ENCODE measurements around the gene GTF2H1. TPM values are rescaled to one million over a fixed set of nuclear protein-coding genes. Genes with fewer than 3 reads are reported as not detected.

Gene GTF2H1
- total RNA-seq, 1 donor from 2014 or later, result 30.8 TPM

DNA sequence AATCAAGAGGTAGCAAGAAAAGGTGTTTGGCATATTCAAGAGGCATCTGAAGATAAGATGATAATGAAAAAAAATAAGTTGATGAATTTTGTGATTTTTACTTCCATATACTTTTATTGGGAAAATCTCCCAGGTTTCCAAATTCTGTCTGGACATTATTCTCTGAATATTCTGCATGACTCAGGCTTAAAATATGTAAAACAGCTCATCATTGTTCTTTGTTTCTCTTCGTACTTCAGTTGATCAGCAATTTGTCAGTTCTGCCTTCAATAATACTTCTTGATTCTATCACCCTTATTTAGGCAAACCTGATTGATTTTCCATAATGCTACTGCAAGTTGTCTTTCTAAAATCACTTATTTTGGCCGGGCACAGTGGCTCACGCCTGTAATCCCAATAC, 30.2 kb downstream of the GTF2H1 start:
- TF ChIP-seq, protein P1, sequence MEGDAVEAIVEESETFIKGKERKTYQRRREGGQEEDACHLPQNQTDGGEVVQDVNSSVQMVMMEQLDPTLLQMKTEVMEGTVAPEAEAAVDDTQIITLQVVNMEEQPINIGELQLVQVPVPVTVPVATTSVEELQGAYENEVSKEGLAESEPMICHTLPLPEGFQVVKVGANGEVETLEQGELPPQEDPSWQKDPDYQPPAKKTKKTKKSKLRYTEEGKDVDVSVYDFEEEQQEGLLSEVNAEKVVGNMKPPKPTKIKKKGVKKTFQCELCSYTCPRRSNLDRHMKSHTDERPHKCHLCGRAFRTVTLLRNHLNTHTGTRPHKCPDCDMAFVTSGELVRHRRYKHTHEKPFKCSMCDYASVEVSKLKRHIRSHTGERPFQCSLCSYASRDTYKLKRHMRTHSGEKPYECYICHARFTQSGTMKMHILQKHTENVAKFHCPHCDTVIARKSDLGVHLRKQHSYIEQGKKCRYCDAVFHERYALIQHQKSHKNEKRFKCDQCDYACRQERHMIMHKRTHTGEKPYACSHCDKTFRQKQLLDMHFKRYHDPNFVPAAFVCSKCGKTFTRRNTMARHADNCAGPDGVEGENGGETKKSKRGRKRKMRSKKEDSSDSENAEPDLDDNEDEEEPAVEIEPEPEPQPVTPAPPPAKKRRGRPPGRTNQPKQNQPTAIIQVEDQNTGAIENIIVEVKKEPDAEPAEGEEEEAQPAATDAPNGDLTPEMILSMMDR (conservative IDR thresholded peaks at IDR 0.05; ENCODE audit: low read depth, low read length), result no peak
- no peak overlapping the region for H3K4me3 ChIP-seq (ENCODE audit: low read depth, low read length)
- DNase-seq (ENCODE audit: low read depth), result no peak

DNA sequence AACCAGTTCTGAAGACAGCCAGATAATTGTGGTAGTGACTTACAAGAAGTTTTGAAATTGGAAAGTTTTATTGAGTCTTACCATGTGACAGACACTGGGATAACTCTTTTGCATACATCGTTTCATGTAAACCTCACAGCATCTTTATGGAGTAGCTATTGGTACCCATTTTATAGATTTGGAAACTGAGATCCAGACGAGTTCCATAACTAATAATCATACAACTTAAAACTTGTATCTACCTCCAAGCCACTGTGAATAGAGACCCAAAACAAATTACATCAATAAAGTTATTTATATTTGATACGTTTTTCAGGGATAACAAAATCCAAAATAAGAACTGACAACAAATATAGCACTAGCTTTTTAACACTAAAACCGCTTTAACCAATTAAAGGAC, 36.3 kb downstream of the GTF2H1 start:
- H3K4me3 ChIP-seq (ENCODE audit: low read depth, low read length), result no peak overlapping the region

DNA sequence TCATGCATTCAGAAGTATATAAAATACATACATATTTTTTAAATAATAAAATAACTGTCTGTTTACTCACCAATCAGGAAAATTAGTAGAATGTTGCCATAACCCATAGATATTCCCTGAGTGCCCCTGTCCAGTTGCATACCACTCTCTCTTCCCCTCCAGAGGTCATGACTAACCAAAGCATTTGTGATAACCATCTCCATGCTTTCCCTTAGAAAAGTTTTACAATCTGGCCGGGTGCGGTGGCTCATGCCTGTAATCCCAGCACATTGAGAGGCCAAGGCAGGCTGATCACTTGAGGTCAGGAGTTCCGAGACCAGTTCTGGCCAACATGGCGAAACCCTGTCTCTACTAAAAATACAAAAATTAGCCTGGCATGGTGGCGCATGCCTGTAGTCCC, 38.8 kb downstream of the GTF2H1 start:
- H3K4me3 ChIP-seq (ENCODE audit: low read depth, low read length), result no peak overlapping the region
- TF ChIP-seq, protein P1 (conservative IDR thresholded peaks at IDR 0.05; ENCODE audit: low read depth, low read length), result no peak
- DNase-seq (ENCODE audit: low read depth), result no peak

More for the DNA sequence above, 36.3 kb downstream of the GTF2H1 start:
- DNase-seq (ENCODE audit: low read depth), result no peak
- TF ChIP-seq, protein P1 (conservative IDR thresholded peaks at IDR 0.05; ENCODE audit: low read depth, low read length), result no peak

DNA sequence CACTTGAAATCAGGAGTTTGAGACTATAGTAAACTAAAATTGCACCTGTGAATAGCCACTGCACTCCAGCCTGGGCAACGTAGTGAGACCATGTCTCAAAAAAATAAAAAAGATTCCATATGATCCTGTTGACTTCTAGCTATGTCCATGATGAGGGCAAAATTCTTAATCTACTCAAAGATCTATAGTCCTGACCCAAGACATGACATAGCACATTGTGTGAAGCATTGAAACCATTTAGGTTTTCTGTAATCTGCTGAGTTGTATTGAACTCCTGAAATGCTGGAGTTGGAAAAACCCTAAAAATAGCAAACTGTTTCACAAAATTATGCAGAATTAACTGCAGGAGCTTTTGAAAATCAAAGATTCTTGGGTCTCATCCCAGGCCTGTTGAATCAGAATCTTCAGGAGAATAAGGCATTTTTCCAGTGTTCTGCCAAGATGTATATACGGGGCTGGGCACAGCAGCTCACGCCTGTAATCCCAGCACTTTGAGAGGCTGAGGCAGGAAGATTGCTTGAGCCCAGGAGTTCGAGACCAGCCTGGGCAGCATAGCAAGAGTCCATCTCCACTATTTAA, 42.2 kb downstream of the GTF2H1 start:
- TF ChIP-seq, protein P1 (conservative IDR thresholded peaks at IDR 0.05; ENCODE audit: low read depth, low read length), result no peak
- no peak for DNase-seq (ENCODE audit: low read depth)
- H3K4me3 ChIP-seq (ENCODE audit: low read depth, low read length), result no peak overlapping the region

DNA sequence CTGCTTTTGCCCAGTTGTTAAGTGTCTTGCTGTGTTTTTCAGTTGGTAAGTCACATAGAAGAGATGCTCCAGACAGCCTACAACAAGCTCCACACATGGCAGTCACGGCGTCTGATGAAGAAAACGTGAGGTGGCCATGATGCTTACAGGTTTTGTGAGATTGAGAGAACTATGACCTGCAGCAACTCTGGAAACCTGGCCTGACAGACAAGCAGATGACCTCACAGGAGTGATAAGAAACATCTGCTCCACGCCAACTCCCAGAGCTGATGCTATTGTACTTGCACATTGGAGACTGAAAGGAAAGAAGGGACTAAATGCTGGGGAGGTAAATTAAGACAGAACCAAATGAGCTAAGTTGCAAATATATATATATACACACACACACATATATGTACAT, 43.4 kb downstream of the GTF2H1 start:
- TF ChIP-seq, protein P1 (conservative IDR thresholded peaks at IDR 0.05; ENCODE audit: low read depth, low read length), result no peak
- no peak for DNase-seq (ENCODE audit: low read depth)
- H3K4me3 ChIP-seq (ENCODE audit: low read depth, low read length), result no peak overlapping the region

DNA sequence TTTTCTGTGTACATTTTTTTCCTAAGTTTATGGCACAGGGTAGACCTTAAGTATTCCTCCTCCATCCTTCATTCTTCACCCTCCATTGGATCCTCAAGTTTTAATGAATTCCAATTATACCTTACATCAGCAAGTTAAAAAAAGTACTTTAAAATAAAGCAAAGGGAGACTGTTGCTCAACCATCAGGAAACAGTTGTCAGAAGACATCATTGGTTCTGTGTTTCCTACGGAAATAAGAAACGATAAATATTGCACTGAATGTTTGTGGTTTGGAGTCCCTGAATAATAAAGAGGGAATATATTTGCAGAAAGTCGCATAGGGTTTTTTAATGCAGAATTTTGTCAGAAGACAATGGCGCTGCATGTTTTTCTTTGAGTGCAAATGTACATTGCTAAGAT, 43.9 kb downstream of the GTF2H1 start:
- TF ChIP-seq, protein P1 (conservative IDR thresholded peaks at IDR 0.05; ENCODE audit: low read depth, low read length), result no peak
- DNase-seq (ENCODE audit: low read depth), result no peak
- no peak overlapping the region for H3K4me3 ChIP-seq (ENCODE audit: low read depth, low read length)

DNA sequence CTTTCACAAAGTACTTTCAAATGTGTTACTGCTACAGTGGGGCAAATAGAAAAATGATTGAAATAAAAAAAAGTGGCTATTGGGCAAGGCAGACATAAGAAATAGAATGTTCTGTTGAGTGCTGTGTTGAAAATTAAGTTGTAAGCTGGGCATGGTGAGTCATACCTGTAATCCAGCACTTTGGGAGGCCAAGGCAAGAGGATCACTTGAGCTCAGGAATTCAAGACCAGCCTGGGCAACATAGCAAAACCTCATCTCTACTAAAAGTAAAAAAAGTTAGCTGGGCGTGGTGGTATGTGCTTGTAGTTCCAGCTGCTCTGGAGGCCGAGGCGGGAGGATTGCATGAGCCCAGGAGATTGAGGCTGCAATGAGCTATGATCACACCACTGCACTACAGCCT, 45.1 kb downstream of the GTF2H1 start:
- H3K4me3 ChIP-seq (ENCODE audit: low read depth, low read length), result no peak overlapping the region
- DNase-seq (ENCODE audit: low read depth), result no peak
- TF ChIP-seq, protein P1 (conservative IDR thresholded peaks at IDR 0.05; ENCODE audit: low read depth, low read length), result no peak
